Thyroid gland (tissue), 4 donors: ENCODE results near the gene SLC35G2. TPM values are rescaled to one million over a fixed set of nuclear protein-coding genes. Genes with fewer than 3 reads are reported as not detected.

Experiments used
- DNase-seq, 2 donors: peaks; one replicate each; pipeline ENCODE4 v3.0.0-alpha.2; 2019
- H3K27ac ChIP-seq, 3 donors: fragments of 200-600 bp; sonication (generic); 1 replicate in 2 of 3; 2 replicates in 1 of 3; pipeline ENCODE4 v1.5.1; 2016 to 2019; ENCODE audit warnings: mild to moderate bottlenecking in 1 of 3, moderate library complexity in 1 of 3
- H3K27me3 ChIP-seq: fragments of 200-600 bp; sonication (generic); one replicate; pipeline ENCODE4 v1.5.1; 2019
- H3K36me3 ChIP-seq, 2 donors: fragments of 200-600 bp; sonication (generic); one replicate each; pipeline ENCODE4 v1.5.1; 2016 to 2019
- H3K4me1 ChIP-seq, 2 donors: fragments of 200-600 bp; sonication (generic); one replicate each; pipeline ENCODE4 v1.5.1; 2017 to 2019
- H3K4me3 ChIP-seq, 3 donors: fragments of 200-600 bp; sonication (generic); replicated peaks in 1 of 3; 1 replicate in 2 of 3; 2 replicates in 1 of 3; pipeline ENCODE4 v1.5.1; 2016; ENCODE audit warnings: mild to moderate bottlenecking in 1 of 3
- H3K9me3 ChIP-seq: fragments of 200-600 bp; sonication (generic); one replicate; pipeline ENCODE4 v1.5.1; 2017
- POLR2A ChIP-seq, 2 donors: fragments of 450-650 bp; IDR thresholded peaks; one replicate each; pipeline ENCODE4 v1.6.1; 2017; ENCODE audit warnings: antibody characterized with exemption in 2 of 2, mild to moderate bottlenecking in 2 of 2, moderate library complexity in 1 of 2
- WGBS, 2 donors: methylation state at CpG; one replicate each; pipeline ENCODE4 v1.1.5; 2017; 5-methylcytosine and 5-hydroxymethylcytosine counted together
- intact Hi-C: fragments of 100-400 bp; cut with DNase I; formaldehyde crosslinking; loops from one replicate; pipeline ENCODE4 v1.15.1; 2023
- total RNA-seq, 4 donors: library from RNA; depleted of rRNA; stranded (reverse); fragments of >200 nt; gene quantifications; one replicate each; pipeline ENCODE4 v1.2.3, GENCODE V29; 2016
- TF ChIP-seq, protein P1 (sequence below), 6 experiments: fragments of 200-600 bp in 3 of 6; fragments of 450-650 bp in 3 of 6; sonication (generic) in 3 of 6; IDR thresholded peaks; one replicate each; pipeline ENCODE4 v1.5.1; 2016 to 2019; ENCODE audit warnings: antibody characterized with exemption in 6 of 6, mild to moderate bottlenecking in 2 of 6, inconsistent platforms in 1 of 6, moderate library complexity in 1 of 6

SLC35G2 gene
- total RNA-seq, 4 donors from 2014 or later = 9.6 to 12.6 (median 11.5) TPM

- Histone ChIP-seq H3K27me3 (no peaks in the 10 kb centered on the region), H3K27ac (no peak overlapping the region), H3K9me3 (no peaks in the 10 kb centered on the region), H3K4me1 (peaks cover 8 to 11% of the 10 kb centered on the region in 2 donors), H3K4me3 (no peak overlapping the region), H3K36me3 (no peaks in the 10 kb centered on the region)
- no peak for DNase-seq
- TF ChIP-seq, protein P1, sequence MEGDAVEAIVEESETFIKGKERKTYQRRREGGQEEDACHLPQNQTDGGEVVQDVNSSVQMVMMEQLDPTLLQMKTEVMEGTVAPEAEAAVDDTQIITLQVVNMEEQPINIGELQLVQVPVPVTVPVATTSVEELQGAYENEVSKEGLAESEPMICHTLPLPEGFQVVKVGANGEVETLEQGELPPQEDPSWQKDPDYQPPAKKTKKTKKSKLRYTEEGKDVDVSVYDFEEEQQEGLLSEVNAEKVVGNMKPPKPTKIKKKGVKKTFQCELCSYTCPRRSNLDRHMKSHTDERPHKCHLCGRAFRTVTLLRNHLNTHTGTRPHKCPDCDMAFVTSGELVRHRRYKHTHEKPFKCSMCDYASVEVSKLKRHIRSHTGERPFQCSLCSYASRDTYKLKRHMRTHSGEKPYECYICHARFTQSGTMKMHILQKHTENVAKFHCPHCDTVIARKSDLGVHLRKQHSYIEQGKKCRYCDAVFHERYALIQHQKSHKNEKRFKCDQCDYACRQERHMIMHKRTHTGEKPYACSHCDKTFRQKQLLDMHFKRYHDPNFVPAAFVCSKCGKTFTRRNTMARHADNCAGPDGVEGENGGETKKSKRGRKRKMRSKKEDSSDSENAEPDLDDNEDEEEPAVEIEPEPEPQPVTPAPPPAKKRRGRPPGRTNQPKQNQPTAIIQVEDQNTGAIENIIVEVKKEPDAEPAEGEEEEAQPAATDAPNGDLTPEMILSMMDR (IDR thresholded peaks at IDR 0.05) = no peak
- TF ChIP-seq POLR2A (IDR thresholded peaks at IDR 0.05) = no peak
- WGBS, 2 donors = 74 to 75% methylated on average over 4 of the region's 4 CpGs
- intact Hi-C loops = no loop called here
Measured at GRCh38 chr3:136904746-136905145, 85.8 kb downstream of the SLC35G2 start.

Other genes with a start within 250 kb of the SLC35G2 start
- 10 to 100 TPM; 50.5 to 68.8 (median 54.4) TPM for gene STAG1, start 66.7 kb upstream of the SLC35G2 start, total RNA-seq
- 10 to 100 TPM; 46.1 to 64.4 (median 47.0) TPM for gene NCK1, start 43.1 kb downstream of the SLC35G2 start, total RNA-seq
- 1 to 10 TPM in 2 of 4 donors, under 1 TPM in 1, not detected in 1; 0.33 to 1.6 (median 1.6) TPM for gene IL20RB, start 138.9 kb downstream of the SLC35G2 start, total RNA-seq